ENCODE data around the gene SPHK1.
"Not testable (repeated sequence)": the region's sequence is repeated elsewhere in the genome, so short reads cannot be mapped to it uniquely, and the experiment has no call there.

Gene SPHK1, protein sequence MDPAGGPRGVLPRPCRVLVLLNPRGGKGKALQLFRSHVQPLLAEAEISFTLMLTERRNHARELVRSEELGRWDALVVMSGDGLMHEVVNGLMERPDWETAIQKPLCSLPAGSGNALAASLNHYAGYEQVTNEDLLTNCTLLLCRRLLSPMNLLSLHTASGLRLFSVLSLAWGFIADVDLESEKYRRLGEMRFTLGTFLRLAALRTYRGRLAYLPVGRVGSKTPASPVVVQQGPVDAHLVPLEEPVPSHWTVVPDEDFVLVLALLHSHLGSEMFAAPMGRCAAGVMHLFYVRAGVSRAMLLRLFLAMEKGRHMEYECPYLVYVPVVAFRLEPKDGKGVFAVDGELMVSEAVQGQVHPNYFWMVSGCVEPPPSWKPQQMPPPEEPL

DNA sequence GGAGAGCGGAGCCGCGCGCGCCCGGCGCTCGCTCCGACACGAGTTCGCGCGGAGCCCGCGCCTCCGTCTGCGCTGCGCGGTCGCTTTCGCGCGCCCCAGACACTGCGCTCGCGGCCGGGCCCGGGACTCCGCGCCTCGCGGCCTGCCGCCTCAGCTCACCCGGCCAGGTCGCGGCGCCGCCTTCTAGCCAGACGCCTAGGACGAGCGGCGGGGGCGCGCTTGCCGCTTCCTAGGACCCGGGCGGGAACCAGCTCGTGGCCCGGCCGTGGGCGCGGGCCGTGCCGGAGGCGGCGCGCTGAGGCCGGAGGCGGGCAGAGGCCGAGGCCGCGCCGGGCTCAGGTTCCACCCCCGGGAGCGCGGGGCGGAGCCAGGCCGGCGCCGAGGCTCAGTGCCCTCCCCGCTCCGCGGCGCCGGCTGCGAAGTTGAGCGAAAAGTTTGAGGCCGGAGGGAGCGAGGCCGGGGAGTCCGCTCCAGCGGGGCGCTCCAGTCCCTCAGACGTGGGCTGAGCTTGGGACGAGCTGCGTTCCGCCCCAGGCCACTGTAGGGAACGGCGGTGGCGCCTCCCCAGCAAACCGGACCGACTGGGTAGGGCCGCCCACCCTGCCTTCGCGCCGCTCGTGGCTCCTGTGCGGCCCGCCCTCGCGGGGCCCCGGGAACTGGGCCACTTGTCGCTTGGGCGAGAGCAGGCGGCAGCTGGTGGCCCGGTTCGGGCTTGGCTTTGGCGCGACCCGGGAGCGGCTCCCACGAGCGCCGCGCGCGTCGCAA lies at the start of gene SPHK1:
Gene SPHK1 (plus strand): TSS at position 388 of the 765 bp plus-strand sequence. CDS start 1,036 bp downstream, outside the sequence.
- DNase-seq, result peak; percentile 80

DNA sequence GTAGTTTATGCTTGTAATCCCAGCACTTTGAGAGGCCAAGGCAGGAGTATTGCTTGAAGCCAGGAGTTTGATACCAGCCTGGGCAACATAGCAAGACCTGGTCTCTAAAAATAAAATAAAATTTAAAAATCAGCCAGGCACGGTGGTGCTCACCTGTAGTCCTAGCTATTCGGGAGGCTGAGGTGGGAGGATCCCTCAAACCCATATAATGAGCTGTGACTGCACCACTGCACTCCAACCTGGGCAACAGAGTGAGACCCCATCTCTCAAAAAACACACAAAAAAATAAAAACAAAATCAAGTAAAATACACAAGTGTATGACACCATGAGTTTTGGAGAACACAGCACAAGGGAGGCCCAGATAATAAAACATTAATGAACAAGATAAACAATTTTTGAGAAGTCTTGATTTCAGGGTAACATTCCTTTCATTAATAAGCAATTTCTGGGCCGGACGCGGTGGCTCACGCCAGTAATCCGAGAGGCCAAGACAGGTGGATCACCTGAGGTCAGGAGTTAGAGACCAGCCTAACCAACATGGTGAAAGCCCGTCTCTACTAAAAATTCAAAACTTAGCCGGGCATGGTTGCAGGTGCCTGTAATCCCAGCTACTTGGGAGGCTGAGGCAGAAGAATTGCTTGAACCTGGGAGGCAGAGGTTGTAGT lies 48.6 kb upstream of the SPHK1 start:
- DNase-seq, result no peak

DNA sequence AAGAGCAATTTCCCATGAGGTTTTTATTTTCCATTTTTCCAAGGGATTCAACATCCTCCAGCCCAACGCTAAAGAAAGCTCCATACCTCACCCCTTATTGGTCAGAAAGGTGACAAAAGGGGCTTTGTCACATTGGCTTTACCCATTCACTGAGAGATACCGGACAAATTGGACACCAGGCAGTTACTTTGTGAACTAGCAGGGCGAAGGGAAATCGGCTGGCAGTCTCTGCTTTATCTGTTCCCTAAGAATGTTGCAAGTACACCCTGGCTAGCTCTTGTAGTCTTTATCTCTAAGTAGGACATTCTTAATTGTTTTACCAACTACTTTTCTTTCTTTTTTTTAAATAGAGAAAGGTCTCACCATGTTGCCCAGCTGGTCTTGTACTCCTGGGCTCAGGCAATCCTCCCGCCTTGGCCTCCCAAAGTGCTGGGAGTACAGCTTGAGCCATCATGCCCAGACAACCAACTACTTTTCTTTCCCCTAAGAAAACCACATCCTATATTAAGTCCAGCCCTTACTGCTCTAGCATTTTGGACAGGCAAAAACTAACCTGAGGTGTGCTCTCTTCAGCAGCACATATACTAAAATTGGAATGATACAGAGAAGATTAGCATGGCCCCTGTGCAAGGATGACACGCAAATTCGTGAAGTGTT lies 47.5 kb upstream of the SPHK1 start:
- DNase-seq, result no peak

- DNase-seq, result no peak
Measured at GRCh38 chr17:76337413-76337777, 47.0 kb upstream of the SPHK1 start.

DNA sequence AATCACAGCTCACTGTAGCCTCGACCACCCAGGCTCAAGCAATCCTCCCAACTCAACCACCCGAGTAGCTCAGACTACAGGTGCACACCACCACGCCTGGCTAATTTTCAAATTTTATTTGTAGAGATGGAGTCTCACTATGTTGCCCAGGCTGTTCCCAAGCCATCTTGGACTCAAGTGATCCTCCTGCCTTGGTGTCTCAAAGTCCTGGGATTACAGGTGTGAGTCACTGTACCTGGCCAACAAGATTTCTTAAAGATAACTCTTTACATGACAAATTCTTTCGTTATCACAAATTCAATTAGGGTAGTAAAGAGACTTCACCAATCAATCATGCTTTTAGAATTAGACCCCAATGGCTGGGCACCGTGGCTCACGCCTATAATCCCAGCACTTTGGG lies 43.1 kb upstream of the SPHK1 start:
- no peak for DNase-seq

GRCh38 chr17:76343106-76343505 lies 41.3 kb upstream of the SPHK1 start:
- no peak for DNase-seq

DNA sequence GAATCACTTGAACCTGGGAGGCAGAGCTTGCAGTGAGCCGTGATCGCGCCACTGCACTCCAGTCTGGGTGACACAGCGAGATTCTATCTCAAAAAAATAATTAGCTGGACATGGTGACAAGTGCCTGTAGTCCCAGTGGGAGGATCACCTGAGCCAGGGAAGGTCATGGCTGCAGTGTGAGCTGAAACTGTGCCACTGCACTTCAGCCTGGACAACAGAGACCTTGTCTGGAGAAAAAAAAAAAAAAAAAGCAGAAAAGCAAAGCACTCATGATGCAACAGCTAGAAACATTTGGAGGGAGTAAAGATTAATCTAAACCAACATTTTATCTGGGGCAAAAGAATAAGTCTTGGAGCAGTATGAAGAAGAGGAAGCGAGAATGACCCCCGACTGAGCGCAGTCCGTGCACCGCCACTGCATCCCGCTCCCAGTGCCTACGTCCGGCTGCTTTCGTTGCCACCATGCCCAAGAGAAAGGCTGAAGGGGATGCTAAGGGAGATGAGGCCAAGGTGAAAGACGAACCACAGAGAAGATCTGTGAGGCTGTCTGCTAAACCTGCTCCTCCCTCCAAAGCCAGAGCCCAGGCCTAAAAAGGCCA lies 38.9 kb upstream of the SPHK1 start:
- DNase-seq, result no peak

- not testable (repeated sequence) for DNase-seq
Measured at GRCh38 chr17:76346936-76347335, 37.5 kb upstream of the SPHK1 start.

DNA sequence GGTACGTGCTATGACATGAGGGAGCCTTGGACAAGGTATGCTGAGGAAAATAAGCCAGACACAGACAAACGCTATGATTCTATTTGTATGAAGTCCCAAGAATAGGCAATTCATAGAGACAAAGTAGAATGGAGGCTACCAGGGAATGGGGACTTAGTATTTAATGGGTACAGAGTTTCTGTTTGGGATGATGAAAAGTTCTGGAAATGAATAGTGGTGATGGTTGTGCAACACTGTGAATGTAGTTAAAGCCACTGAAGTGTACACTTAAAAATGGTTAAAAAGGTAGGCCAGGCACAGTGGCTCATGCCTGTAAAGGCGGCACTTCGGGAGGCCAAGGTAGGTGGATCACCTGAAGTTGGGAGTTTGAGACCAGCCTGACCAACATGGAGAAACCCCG lies 33.9 kb upstream of the SPHK1 start:
- DNase-seq, result no peak

DNA sequence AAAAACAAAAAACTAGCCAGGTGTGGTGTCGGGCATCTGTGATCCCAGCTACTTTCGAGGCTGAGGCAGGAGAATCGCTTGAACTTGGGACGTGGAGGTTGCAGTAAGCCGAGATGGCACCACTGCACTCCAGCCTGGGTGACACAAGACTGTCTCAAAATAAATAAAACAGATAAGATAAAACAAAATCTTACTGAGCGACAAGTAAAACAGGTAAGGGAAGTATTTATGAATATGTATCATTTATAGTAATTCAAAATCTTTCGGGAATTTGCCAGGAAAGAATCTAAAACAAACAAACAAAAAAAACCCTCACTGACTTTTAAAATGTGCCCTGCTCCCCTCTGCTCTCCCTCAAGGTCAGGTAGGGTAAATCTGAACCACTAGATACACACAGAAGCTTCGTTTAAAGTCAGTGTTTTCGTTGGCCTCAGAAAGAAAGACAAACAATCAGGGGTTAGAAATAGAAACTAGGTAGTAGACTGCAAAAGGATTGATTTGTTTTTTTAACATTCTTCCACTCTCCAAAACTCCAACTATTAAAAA lies 32.8 kb upstream of the SPHK1 start:
- no peak for DNase-seq

DNA sequence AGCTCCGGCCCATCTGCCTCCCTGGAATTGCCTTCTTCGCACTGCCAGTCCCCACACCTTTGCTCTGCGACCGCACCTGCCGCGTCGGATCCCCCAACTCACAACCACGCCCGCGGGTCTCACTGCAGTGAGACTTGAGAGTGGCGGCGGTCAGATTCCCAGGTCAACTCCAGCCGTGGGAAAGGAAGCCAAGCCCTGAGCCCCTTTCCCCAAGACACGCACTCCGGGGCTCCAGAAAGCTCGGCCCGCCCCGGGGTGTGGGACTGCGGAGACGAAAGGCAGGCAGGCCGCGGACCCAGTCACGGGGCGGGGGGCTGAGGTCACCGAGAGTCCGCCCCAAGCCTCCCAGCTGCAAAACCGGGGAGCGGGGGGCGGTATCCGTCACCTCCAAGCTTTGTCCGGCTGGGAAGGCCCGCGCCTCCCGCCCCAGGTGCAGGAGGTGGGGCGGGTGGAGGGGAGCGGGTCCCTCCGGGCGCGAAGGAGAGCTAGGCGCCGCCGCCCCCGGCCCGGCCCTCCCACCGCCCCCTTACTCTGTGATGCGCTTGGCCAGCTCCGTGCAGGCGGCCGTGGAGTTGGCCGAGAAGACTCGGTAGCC lies 31.3 kb upstream of the SPHK1 start:
- peak; percentile 48 for DNase-seq

DNA sequence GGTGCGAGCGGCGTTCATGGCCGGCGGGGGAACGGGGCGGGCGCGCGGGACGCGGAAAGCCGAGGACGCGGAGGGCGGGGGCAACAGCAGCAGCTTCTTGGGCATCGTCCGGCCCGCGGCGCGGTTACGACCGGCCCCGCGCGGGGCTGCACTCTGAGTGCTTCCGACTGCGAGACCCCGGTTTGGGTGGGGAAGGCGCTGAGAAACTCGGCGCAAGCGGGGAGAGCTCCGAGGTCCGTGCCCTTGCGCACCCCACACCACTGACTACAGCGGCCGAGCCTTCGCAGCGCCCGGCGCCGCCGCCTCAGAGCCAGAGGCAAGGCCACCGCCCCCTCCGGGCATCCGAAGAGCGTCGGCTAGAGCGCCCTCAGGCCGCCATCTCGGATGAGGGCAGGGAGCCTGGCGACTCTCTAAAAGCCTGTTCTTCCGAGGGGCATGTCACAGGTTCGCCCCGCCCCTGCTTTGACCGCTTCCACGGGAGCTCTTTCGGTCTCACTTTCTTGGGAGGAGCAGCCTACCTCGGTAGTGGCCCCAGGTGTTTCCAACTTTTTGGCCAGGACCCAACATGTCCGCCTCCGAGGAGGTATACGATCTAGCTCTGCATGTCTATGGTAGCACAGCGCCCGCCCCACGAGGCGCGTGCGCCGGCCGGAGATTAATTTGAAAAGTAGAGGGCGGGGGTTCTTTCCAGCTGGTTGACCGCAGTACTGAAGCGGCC lies 30.7 kb upstream of the SPHK1 start, which contains the start of gene PRPSAP1:
Gene PRPSAP1 (minus strand): TSS at position 318 of the 718 bp plus-strand sequence. CDS start 213 bp downstream, at position 105.
- DNase-seq, result peak; percentile 92

DNA sequence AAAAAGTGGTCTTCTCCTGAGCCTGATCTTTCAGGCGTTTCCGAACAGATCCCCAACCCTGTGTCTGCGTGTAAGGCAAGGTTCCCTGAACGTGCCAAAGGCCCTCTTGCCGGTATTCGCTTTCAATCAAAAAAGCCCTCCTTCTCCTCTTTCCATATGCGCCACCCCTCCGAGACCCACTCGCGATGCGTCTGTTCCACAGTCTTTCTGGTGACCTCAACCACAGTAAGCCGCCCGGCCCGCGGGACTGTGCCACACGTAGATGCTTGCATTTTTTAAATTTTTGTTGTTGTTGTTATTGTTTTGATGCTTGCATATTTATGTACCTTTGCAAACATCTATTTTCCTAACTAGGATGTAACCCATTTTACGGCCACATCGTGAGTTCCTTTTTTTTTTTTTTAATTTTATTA lies 30.1 kb upstream of the SPHK1 start:
- no peak for DNase-seq

DNA sequence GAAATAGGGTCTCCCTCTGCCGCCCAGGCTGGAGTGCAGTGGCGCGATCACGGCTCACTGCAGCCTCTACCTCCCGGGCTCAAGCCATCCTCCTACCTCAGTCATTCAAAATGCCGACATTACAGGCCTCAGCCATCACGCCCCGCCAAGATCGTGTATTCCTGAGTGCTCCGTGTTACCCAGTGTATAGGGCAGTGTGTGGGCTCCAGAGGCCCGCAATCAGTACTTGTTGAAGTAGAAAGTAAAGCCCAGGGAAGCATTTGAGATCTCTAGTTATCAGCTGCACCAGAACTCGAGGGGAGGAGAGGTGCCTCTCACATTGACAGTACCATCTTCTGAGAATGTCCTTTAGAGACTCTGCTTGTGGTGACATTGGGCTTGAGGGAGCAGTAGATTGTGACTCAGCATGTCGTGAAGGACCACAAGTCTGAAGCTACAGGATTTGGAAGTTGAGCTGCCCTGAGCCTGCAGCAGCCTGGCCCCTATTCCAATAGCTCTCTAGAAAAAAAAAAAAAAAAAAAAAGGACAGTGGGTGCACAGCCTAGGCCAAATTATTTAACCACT lies 29.6 kb upstream of the SPHK1 start:
- DNase-seq, result no peak

DNA sequence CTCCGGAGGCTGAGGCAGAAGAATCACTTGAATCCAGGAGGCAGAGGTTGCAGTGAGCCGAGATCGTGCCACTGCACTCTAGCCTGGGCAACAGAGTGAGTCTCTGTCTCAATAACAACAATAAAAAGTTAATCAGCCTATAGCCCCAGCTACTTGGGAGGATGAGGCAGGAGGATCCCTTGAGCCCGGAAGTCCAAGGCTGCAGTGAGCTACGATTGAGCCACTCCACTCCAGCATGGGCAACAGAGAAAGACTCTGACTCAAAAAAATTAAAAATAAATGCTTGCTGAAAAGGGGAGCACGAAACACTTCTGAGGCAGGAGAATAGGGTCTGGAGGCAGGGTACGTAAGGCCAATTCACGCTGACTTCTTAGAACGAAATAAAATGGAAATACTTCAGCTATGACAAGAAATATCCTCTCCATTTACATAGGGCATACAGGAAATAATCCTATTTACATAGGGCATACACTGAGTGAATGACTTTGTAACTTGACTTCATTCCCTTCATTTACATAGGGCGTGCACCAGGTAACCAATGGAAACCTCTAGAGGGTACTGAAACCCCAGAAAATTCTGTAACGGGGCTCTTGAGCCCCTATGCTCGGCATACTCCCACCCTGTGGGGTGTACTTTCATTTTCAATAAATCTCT lies 27.5 kb upstream of the SPHK1 start:
- no peak for DNase-seq

DNA sequence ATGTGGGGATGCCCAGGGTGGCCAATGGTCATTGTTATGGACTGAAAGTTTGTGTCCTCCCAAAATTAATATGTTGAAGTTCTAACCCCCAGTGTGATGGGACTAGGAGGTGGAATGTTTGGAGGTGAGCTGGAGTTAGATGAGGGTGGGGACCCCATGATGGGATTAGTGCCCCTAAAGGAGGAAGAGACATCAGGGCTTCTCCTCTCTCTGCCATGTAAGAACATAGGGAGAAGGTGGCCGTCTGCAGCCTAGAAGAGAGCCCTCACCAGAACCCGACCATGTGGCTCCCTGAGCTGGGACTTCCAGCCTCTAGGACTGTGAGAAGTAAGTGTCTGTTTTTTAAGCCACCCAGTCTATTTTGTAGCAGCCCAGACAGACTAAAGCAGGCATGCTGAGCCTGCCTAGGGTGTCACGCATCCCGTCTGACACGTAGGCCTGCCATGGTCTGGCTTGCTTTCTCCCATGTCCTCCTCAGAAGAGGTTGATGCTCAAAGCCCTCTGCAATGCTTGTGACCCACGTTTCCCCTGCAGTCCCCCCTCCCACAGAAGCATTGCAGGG lies 26.7 kb upstream of the SPHK1 start:
- DNase-seq, result no peak

DNA sequence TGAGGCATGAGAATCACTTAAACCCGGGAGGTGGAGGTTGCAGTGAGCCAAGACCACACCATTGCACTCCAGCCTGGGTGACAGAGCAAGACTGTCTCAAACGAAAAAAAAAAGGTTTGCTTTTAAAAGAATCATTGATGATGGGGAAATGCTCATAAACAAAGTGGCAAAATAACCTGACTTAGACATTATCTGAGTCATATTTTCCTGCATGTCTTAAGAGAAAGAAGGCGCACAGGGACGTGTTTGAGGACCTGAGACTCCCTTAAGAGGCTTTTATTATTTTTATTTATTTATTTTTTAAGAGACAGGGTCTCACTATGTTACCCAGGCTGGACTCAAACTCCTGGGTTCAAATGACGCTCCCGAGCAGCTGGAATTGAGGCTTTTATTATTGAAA lies 25.0 kb upstream of the SPHK1 start:
- no peak for DNase-seq

- not testable (repeated sequence) for DNase-seq
Measured at GRCh38 chr17:76359776-76360175, 24.6 kb upstream of the SPHK1 start.

GRCh38 chr17:76360461-76360860 lies 23.9 kb upstream of the SPHK1 start:
- DNase-seq, result no peak

Measured in femur (tissue), 1 donor.